GM21360 (cell line): ENCODE results near the gene SERPINB7.

Source experiments
- ATAC-seq: cut with Tn5 transposase; IDR thresholded peaks from one replicate; pipeline ENCODE4 v1.9.1; 2021; ENCODE audit warnings: mild to moderate bottlenecking, moderate library complexity; ENCODE audit not compliant: unreplicated experiment

SERPINB7 gene

DNA sequence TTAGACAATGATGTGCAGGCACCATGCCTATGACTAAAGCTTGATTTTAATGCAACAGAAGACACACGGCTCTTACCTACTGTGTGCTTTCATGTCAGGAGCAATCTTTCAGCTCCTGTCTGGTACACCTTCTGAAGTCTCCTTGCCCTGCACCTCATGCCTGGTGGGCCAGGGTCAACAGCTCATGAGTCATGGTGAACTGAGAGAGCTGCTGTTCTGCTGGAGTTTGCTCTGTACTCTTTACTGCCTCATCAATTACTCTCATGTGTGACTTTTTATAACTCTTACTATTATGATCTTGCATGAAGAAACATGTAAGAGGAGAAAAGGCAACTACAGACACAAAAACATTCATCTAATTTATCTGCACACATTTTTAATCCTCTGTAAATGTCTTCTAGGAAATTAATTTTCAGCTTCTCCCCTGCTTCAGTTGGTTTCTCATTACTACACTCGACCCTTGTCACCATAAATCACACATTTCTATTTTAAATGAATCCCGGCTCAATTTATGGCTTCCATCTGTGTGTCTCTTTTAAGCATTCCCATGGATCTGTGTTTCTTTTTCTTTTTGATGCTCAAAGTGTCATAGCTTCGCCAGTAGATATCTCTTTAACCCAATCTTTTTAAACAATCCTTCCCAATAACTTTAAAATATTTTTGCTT is 9.7 kb downstream of the SERPINB7 start:
- ATAC-seq: no peak

DNA sequence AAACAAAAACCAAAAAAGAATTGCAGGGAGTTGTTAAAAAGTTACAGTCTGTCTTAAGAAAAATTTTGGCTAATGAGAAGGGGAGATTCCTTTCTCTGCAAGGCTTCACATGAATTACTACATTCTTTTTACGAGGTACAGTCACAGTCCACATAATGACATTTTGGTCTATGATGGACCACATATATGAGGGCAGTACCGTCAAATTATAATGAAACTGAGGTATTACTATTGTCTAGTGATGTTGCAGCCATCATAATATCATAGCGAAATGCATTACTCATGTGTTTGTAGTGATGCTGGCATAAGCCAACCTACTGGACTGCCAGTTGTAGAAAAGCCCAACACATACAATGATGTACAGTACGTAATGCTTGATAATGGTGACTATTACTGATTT is 12.5 kb downstream of the SERPINB7 start:
- ATAC-seq: no peak

DNA sequence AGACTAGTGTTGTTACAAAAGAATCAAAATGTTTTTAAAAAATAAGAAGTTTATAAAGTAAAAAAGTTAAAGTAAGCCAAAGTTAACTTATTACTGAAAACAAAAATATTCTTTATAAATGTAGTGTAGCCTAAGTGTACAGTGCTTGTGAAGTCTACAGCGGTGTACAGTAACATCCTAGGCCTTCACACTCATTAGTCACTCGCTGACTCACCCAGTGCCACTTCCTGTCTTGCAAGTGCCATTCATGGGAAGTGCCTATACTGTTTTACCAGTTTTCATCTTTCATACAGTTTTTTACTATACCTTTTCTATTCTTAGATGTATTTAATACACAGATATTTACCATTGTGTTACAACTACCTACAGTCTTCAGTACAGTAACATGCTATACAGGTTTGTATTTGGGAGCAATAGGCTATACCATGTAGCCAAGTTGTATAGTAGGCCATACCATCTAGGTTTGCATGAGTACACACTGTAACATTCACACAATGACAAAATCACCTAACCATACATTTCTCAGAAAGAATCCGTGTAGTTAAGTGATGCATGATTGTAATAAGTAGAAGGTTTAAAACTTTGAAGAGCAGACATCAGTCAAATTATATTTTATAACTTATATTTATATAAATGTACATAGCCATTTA is 13.4 kb downstream of the SERPINB7 start:
- no peak for ATAC-seq

DNA sequence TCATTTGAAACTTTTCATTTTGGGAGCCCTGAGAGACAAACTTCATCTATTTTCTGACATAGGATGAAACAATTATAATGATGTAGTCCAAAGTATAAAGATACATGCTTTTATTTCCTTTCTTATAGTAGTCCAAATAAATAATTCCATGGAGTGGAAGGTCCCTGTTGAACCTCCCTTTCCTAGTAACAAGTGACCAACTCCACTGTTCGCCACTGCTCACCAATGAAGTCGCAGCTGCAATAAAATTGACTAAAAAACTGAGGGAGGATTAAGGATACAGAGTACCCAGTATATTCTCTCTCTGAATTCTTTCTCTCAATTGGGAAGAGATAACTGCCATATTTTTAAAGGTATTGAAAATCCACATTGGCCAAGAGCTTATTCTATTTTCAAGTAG is 14.1 kb downstream of the SERPINB7 start:
- ATAC-seq: no peak

DNA sequence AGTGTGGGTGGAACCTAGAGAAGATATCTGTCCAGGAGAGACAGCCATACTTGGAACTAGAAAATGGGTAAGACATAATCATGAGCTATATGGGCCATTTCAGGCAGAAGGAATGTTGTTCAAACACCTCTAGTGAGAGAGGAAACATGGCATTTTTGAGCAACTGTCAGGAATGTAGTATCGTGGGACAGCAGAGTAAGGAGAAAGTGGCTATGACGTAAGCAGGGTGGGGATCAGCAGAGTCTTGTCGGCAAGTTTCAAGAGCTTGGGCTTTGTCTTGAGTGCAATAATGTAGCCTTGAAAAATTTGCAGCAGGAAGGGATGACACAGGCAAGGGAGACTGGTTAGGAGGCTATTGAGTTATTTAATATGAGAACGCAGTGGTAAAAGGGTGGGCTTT is 20.4 kb downstream of the SERPINB7 start:
- no peak for ATAC-seq

DNA sequence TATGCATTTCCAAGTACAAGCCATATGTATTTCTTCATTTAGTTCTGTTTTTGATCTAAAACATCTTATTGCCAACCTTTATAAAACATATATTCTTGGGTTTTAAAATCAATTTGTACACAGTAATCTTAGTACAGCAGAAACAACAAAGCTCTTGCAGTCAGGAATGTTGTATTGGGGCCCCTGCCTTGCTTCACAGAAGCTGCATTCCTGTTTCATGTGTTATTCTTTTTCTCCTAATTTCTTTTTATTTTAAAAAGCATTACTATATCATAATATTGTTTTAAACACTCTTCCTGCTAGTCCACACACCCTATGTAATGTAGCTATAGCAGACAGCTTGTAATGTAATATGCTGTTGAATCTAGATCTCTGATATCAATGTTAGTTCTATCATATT is 24.0 kb downstream of the SERPINB7 start:
- no peak for ATAC-seq

DNA sequence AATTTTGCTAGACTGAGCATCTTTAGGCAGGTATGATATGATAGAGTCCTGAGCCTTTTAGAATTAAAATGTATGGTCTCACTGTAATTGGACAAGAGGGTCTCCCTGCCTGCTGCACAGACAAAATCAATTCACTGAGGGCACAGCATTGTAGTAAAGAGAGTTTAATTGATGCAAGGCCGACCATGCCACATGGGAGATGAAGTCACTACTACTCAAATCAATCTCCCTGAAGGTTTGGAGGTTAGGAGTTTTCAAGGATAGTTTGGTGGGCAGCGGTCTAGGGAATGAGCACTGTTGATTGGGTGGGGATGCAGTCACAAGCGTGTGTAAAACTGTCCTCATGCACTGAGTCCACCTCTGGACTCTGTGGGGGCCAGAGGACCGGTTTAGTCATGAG is 26.1 kb downstream of the SERPINB7 start:
- no peak for ATAC-seq

DNA sequence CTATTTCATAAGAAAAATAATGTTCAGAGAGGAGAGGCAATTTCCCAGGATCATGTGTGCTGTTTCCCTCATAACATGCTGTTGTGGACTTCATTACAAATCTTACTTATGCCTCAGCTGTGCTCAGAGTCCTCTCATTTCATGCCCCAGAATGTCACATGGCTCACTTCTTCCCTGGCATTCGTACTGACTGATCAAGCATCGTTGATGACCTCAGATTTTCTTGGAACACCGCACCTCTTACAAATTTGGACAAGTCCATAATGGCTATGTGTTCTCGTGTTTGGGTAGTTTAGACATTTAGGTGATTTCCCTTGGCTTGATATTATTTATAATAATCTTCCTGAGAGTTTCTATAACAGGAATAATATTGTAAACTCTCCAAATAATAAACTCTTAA is 32.9 kb downstream of the SERPINB7 start:
- no peak for ATAC-seq

DNA sequence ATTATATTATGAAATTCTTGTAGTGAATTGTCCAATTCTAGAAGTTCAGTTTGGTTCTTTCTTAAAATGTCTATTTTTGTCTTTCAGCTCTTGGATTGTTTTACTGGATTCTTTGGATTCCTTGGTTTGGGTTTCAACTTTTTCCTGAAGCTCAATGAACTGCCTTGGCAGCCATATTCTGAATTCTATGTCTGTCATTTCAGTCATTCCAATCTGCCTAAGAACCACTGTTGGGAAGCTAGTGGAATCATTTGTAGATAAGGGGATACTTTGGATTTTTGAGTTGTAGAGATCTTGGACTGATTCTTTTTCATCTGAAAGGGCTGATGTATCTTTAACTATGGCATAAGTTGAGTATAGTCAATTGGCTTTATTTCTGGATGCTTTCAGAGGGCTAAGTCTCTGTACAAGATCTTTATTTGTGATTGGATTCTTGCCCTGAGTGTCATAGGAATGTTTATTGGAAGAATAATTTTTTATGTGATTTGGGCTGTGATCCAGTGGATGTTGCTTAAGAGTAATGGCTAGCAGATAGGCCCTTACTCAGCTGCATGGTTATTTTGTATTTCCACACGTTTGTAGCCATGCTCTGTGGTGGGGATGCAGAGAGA is 42.3 kb downstream of the SERPINB7 start:
- ATAC-seq: no peak

DNA sequence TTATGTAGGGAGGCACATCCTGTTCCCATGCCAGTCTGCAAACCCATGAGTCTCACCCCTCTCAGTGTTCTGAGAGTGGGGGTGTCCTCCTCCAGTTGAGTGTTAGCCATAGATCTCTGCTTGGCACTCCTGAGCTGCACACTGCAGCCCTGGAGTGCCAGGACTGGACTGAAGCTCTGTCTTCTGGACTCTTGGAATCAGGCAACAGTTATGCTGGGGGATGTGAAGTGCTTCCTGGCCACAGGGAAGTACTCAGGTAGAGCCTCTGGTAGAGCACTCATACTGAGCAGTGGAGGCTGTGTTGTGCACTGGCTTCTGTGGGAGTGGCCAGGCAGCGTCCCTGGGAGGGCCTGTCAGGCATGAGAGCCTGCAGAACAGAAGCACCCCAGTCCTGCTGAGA is 43.0 kb downstream of the SERPINB7 start:
- no peak for ATAC-seq

DNA sequence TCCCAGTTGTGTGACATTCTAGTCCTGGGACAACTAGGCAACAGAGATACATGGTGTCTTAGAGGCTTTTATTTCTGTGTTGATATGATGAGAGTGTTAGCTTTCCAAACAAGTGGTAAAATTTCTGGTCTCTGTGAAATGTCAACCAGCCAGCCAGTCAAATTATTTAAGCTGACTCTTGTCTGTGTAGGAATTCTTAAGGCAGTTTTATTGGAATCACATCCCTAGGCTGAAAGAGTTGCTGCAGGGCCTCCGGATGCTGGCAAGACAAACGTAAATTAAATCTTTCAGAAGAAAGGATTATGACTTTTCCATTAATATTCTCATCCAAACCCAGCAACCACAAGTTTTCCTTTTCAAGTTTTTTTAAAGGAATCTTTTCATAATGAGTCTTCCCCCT is 44.6 kb downstream of the SERPINB7 start:
- no peak for ATAC-seq

DNA sequence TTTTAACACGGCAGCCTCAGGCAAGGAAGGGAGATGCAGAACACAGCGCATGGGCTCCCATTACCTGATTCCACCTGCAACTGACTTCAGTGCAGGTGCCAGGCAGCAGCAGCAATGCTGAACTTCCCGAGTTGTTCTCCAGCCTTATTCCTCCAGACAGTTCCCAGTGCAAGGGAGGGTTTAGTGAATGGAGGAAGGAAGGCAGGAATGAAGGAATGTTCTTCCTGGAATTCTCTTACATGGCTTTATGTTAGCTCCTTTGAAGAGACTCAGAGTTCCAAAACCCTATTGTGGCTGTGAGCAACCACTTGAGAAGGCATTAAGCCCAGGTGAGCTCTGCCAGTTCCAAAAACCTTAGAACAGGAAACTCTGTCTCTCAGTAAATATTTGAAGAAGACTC is 45.5 kb downstream of the SERPINB7 start:
- no peak for ATAC-seq

DNA sequence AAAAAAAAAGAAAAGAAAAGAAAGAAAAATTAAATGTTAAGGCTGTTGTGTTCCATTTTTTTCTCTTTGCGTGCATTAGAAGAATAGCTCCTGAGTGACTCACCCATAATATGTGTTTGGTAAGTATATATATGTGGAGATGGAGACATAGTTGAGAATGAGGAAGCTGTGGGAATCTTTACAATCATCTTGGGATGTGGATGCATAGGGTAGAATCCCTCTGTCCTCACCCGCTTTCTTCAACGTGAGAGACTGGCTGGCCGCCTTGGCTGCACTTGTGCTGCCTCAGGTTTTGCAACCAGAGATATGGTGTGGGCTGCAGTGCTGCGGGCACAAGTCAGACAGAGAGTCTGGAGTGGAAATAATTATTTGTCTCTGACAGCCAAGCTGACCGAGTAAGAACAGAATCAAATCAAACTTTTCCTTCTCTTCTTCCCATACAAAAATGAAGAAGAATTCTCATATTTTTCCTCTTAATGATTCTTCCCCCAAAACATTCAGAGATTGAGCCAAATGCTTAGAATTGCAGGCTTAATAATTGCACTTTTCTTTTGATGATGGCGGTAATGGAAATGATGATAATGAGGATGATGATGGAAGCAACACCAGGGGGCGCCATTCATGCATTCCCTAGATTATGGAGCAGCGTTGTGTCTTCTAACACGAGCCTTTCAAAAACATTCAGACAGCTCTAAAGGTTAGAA is 48.5 kb downstream of the SERPINB7 start:
- no peak for ATAC-seq

DNA sequence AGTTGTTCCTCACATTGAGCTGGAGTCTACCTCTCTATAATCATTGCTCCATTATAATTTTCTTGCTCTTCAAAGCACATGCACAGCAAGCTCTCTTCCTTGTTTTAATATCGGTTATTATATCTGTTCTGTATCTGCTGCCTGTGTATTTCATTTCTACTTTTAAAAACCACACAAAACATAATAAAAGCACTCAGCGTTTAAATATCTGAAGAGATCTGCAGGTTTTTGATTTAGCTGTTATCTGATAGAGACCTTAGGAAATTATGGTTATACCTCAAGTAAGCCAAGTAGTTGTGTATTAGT is 49.0 kb downstream of the SERPINB7 start:
- ATAC-seq: no peak

DNA sequence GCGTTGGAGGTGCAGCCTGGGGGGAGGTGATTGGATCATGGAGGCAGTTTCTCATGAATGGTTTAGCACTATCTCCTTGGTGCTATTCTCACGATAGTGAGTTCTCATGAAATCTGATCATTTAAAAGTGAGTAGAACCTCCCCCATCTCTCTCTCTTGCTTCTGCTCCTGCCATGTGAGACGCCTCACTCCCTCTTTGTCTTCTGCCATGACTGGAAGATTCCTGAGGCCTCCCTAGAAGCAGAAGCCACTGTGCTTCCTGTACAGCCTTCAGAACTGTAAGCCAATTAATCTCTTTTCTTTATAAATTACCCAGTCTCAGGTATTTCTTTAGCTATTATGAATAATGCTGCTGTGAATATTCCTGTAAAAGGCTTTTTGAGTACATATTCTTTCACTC is 52.9 kb downstream of the SERPINB7 start:
- no peak for ATAC-seq

DNA sequence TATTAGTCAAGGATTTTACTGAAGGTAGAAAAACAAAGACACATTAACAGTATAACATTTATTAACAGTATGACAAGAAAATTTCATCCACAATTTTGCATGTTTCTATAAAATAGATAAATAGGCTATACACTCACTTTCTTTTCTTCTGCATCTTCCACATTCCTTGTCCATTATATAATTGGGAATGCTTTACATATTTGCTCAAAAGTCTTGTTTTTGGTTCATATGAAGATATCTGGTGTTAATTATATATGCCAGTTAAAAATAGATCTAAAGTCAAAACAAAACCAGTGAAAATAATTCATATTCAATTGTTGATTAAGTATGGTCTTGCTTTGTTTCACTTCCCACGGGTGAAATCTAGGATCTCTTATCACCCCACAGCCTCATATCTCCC is 53.4 kb downstream of the SERPINB7 start:
- no peak for ATAC-seq

DNA sequence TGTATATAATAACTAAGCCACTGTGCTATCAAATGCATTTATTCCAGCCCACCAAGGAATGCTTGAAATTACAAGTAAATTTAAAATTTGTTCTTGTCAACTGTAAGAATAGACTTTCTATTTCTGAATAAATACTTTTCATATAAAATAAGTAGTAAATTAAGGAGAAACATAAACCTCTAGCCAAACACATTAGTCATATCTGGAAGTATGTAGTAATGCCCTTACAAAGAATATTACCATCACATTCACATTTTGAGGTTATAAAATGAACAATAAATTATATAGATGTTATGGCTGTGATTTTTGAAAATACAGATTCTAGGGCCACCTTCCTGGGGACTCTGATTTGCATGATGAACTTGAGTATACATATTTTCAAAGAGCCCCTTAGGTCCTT is 54.7 kb downstream of the SERPINB7 start:
- ATAC-seq: no peak

DNA sequence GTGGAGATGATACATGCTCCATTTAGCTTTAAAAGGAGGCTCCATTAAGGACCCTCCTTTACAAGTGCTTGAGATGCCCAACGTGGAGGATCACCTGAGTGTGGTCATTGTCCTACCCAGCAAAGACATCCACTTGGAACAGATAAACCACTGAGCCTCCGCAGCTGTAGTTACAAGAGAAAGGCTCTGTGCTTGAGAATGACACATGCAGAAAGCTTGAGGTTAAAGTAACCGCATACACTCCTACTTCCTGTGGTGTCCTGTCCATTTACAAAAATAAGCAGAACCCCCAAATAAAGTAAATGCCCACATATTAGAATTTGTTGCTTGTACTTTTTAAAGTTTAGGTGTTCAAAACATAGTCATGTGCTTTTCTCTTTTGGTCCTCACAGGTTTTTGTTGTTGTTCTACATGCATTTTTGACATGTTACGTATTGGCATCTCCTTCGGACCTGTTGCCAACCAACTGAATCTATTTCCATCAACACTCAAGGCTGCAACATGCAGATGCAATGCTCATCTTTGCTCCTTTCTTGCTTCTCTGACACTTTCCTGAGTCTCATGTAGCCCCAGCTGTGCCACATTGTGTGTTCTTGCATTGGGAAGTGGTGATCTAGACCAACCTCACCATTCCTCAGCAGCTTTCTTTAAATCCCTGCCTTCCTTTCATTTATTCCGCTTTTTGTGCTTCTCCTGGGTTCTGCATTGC is 56.0 kb downstream of the SERPINB7 start:
- ATAC-seq: peak; percentile 93

DNA sequence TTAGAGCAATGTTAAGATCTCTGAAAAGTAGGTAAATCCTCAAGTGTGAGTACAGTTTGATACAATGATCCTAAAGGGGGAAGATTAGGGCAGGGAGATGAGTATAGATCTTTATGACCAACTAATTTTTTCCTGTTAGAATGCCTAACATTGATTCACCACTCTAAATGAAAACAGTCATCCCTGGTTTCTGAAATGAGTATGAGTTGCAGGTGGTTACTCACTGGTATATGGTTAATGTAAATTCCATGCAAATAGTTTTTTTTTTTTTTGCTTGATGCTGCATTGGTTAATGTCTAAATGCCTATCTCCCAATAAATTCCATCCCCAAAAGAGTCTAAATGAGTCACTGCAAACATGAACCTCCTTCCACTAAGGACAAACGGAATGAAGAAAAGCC is 57.3 kb downstream of the SERPINB7 start:
- ATAC-seq: peak; percentile 64

DNA sequence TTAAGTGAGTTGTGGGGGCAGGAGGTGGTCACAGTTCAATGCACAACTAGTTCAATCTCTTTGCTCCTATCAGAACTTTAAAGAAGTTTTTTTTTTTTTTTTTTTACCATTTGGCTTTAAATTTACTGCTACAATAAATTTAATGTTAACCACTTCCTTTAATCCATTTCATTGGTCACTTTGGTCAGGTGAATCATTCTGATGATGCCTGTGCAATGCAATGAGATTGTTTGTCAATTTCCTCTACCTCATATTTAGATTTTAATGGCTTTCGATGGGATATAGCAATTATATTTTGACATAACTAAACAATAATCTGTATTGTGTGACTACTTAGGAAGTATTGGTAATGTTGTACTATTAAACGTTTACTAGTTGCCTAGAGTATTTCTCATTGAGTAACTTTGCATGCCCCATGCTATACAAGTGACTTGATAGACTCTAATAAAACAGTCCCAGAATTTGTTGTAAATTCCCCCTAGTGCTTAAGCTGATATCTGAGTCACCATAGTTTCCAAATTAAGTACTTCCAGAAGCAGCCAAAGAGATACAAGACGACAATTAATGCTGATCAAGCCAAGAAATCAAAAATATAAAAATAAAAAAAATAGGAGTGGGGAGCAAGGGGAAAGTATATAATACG is 59.4 kb downstream of the SERPINB7 start:
- ATAC-seq: no peak

DNA sequence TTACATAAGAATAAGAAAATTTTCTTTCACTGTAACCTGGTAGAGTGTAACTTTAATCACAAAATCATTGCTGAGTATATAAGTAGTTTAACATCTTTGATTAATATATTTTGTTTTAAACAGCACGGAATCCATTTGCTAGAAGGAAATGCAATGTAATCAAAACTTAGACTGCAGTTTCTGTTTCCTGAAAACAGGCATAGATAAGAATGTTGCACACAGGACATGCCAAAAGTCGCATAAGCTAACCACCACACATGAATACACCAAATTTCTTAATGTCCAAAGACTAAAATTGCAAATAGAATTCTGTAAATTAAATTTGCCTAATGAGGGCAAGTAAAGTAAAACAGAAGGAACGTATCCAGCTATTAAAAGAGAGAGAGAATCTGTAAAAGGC is 61.2 kb downstream of the SERPINB7 start:
- no peak for ATAC-seq
